IPS-NIHi7 (cell line): ENCODE results near the gene FHL5.
A peak's percentile ranks its signal among the peaks of the same experiment; 100 is the strongest.
"Not testable (repeated sequence)": the region's sequence is repeated elsewhere in the genome, so short reads cannot be mapped to it uniquely, and the experiment has no call there.

Experiments used
- DNase-seq: peaks from one replicate; pipeline ENCODE4 v3.0.0; 2012; ENCODE audit warnings: mixed read lengths; ENCODE audit errors: extremely low spot score

Gene FHL5

GRCh38 chr6:96562886-96563285 lies at the start of gene FHL5:
Gene FHL5 (plus strand): TSS chr6:96563128. CDS start chr6:96603614, 40,486 bp downstream.
- no peak for DNase-seq

- peak; percentile 10 for DNase-seq
Observed at GRCh38 chr6:96520171-96521115, 42.5 kb upstream of the FHL5 start.

GRCh38 chr6:96521306-96521643 lies 41.7 kb upstream of the FHL5 start:
- no peak for DNase-seq

GRCh38 chr6:96521644-96522464 lies 41.1 kb upstream of the FHL5 start, which contains the start of gene UFL1:
Gene UFL1 (plus strand): TSS chr6:96521806. CDS start chr6:96521874, 68 bp downstream.
- DNase-seq: peak; percentile 84

- DNase-seq: no peak
Observed at GRCh38 chr6:96522465-96523009, 40.4 kb upstream of the FHL5 start.

GRCh38 chr6:96528193-96528592 lies 34.7 kb upstream of the FHL5 start:
- DNase-seq: no peak

GRCh38 chr6:96532399-96532798 lies 30.5 kb upstream of the FHL5 start:
- DNase-seq: no peak

GRCh38 chr6:96537726-96538125 lies 25.2 kb upstream of the FHL5 start:
- DNase-seq: no peak

- DNase-seq: no peak
Observed at GRCh38 chr6:96542702-96543101, 20.2 kb upstream of the FHL5 start.

- DNase-seq: no peak
Observed at GRCh38 chr6:96545882-96546281, 17.0 kb upstream of the FHL5 start.

GRCh38 chr6:96547654-96548053 lies 15.3 kb upstream of the FHL5 start:
- no peak for DNase-seq

GRCh38 chr6:96554558-96554957 lies 8.4 kb upstream of the FHL5 start:
- no peak for DNase-seq

- not testable (repeated sequence) for DNase-seq
Observed at GRCh38 chr6:96559740-96560139, 3.2 kb upstream of the FHL5 start.

- DNase-seq: no peak
Observed at GRCh38 chr6:96563853-96564252, 925 bp downstream of the FHL5 start.

- no peak for DNase-seq
Observed at GRCh38 chr6:96570053-96570452, 7.1 kb downstream of the FHL5 start.

- no peak for DNase-seq
Observed at GRCh38 chr6:96571551-96571950, 8.6 kb downstream of the FHL5 start.

- DNase-seq: no peak
Observed at GRCh38 chr6:96575359-96575758, 12.4 kb downstream of the FHL5 start.

GRCh38 chr6:96576221-96576620 lies 13.3 kb downstream of the FHL5 start:
- DNase-seq: no peak

GRCh38 chr6:96582021-96582420 lies 19.1 kb downstream of the FHL5 start:
- no peak for DNase-seq

- DNase-seq: no peak
Observed at GRCh38 chr6:96582436-96582835, 19.5 kb downstream of the FHL5 start.

GRCh38 chr6:96604420-96604819 lies 41.5 kb downstream of the FHL5 start:
- DNase-seq: no peak

- no peak for DNase-seq
Observed at GRCh38 chr6:96608074-96608473, 45.1 kb downstream of the FHL5 start.
